ENCODE data around the gene MYLIP. TPM values are rescaled to one million over a fixed set of nuclear protein-coding genes. Genes with fewer than 3 reads are reported as not detected.

Gene MYLIP
- total RNA-seq, 1 experiment from 2014 or later: 12.5 TPM

- peaks cover 94% of the 10 kb centered on the region for H3K79me2 ChIP-seq (ENCODE audit: low read length)
Measured at GRCh38 chr6:16135066-16135465, 6.2 kb downstream of the MYLIP start.

GRCh38 chr6:16136091-16136490, 7.2 kb downstream of the MYLIP start:
- no peak for TF ChIP-seq EZH2phosphoT487 (IDR thresholded peaks at IDR 0.05; ENCODE audit: borderline replicate concordance, low read length)
- no peak for TF ChIP-seq CTCF (conservative IDR thresholded peaks at IDR 0.05; ENCODE audit: low read depth, low read length)
- Histone ChIP-seq H3K9me3 (ENCODE audit: low read length) (no peaks in the 10 kb centered on the region), H2AFZ (ENCODE audit: low read length) (no peak overlapping the region), H3K36me3 (ENCODE audit: low read depth, low read length) (peaks cover 3% of the 10 kb centered on the region; the same call in 1 of the 2 replicates), H3K9me2 (replicated peaks; ENCODE audit: low read length) (no peaks in the 10 kb centered on the region), H4K20me1 (ENCODE audit: low read length) (peaks cover 65% of the 10 kb centered on the region), H3K4me2 (ENCODE audit: low read length) (peak overlapping the region; percentile 82), H3K27me3 (ENCODE audit: low read length) (no peaks in the 10 kb centered on the region), H3K27ac (ENCODE audit: low read length) (peak overlapping the region; percentile 68; the same call in 1 of the 2 replicates), H3K79me2 (ENCODE audit: low read length) (peaks cover 93% of the 10 kb centered on the region), H3K9ac (ENCODE audit: low read length) (no peak overlapping the region), H3K4me3 (ENCODE audit: low read length) (peak overlapping the region; percentile 48; the same call in 1 of the 2 replicates), H3F3A (ENCODE audit: low read length, unreplicated experiment) (no peaks in the 10 kb centered on the region), H3K4me1 (ENCODE audit: insufficient read depth, low read length) (peaks cover 61% of the 10 kb centered on the region)
- ATAC-seq (no peak), DNase-seq (no peak)
- BruUV-seq (replicated peaks): no TSS peak
- ChIA-PET CTCF (interaction anchor here (0.9 kb wide), 1 partner anchor 445 kb away, joined by 4 read pairs; no protein-coding TSS in a partner anchor), POLR2A (ENCODE audit: unreplicated experiment) (interaction anchor here (0.6 kb wide), 1 partner anchor 1865 kb away, joined by 6 read pairs; no protein-coding TSS in a partner anchor)
- intact Hi-C loops (cut with micrococcal nuclease): loop anchor here (2.0 to 10.0 kb wide), 4 partner anchors 33 to 187 kb away; no protein-coding TSS in a partner anchor

More at GRCh38 chr6:16135066-16135465, 6.2 kb downstream of the MYLIP start:
- TF ChIP-seq EZH2phosphoT487 (IDR thresholded peaks at IDR 0.05; ENCODE audit: borderline replicate concordance, low read length) (no peak), EZH2 (IDR thresholded peaks at IDR 0.05; ENCODE audit: low read length, unreplicated experiment) (no peak), CTCF (conservative IDR thresholded peaks at IDR 0.05; ENCODE audit: low read depth, low read length) (no peak)
- no peak overlapping the region for H3K4me2 ChIP-seq (ENCODE audit: low read length)
- peaks cover 64% of the 10 kb centered on the region for H4K20me1 ChIP-seq (ENCODE audit: low read length)
- no peak overlapping the region for H2AFZ ChIP-seq (ENCODE audit: low read length)
- ChIA-PET POLR2A (ENCODE audit: unreplicated experiment) (no interaction called here), CTCF (no interaction called here)
- H3K36me3 ChIP-seq (ENCODE audit: low read depth, low read length): peaks cover 3% of the 10 kb centered on the region; the same call in 1 of the 2 replicates
- H3K9ac ChIP-seq (ENCODE audit: low read length): no peak overlapping the region
- no peak overlapping the region for H3K4me3 ChIP-seq (ENCODE audit: low read length)
- H3K27me3 ChIP-seq (ENCODE audit: low read length): no peaks in the 10 kb centered on the region
- no TSS peak for BruUV-seq (replicated peaks)
- no peaks in the 10 kb centered on the region for H3K9me2 ChIP-seq (replicated peaks; ENCODE audit: low read length)
- ATAC-seq (no peak), DNase-seq (no peak)
- H3F3A ChIP-seq (ENCODE audit: low read length, unreplicated experiment): no peaks in the 10 kb centered on the region
- H3K27ac ChIP-seq (ENCODE audit: low read length): no peak overlapping the region
- peaks cover 68% of the 10 kb centered on the region for H3K4me1 ChIP-seq (ENCODE audit: insufficient read depth, low read length)
- no peaks in the 10 kb centered on the region for H3K9me3 ChIP-seq (ENCODE audit: low read length)
- intact Hi-C loops (cut with micrococcal nuclease): loop anchor here (5.0 to 10.0 kb wide), 2 partner anchors 47 to 140 kb away; no protein-coding TSS in a partner anchor

Measured in PC-3 (cell line).